H9 (cell line): ENCODE results near the gene ITGB3. TPM values are rescaled to one million over a fixed set of nuclear protein-coding genes. Genes with fewer than 3 reads are reported as not detected.

Experiments
- DNase-seq: peaks from one replicate; pipeline ENCODE4 v3.0.0-alpha.2; 2017
- H2AFZ ChIP-seq: one replicate; pipeline ENCODE4 v1.6.1; 2013; ENCODE audit warnings: mild to moderate bottlenecking, low read length, control low read depth, moderate library complexity
- H2AK5ac ChIP-seq: 2 replicates; pipeline ENCODE4 v1.6.1; 2013; ENCODE audit warnings: low read length, control low read depth, mixed read lengths; ENCODE audit not compliant: insufficient read length
- H2BK120ac ChIP-seq: one replicate; pipeline ENCODE4 v1.6.1; 2013; ENCODE audit warnings: low read depth, mild to moderate bottlenecking, low read length, control low read depth, inconsistent platforms; ENCODE audit not compliant: poor library complexity, severe bottlenecking
- H2BK12ac ChIP-seq: 2 replicates; pipeline ENCODE4 v1.6.1; 2013; ENCODE audit warnings: low read length, control low read depth, mixed read lengths, low read depth; ENCODE audit not compliant: insufficient read length
- H2BK15ac ChIP-seq: 2 replicates; pipeline ENCODE4 v1.6.1; 2013; ENCODE audit warnings: low read depth, low read length, control low read depth
- H2BK20ac ChIP-seq: one replicate; pipeline ENCODE4 v1.6.1; 2013; ENCODE audit warnings: low read depth, mild to moderate bottlenecking, low read length, control low read depth, inconsistent platforms; ENCODE audit not compliant: poor library complexity, severe bottlenecking
- H2BK5ac ChIP-seq: 2 replicates; pipeline ENCODE4 v1.6.1; 2013; ENCODE audit warnings: low read length, control low read depth, mixed read lengths; ENCODE audit not compliant: insufficient read length
- H3K14ac ChIP-seq: 2 replicates; pipeline ENCODE4 v1.6.1; 2013; ENCODE audit warnings: low read length, control low read depth; ENCODE audit not compliant: insufficient read depth
- H3K18ac ChIP-seq: 2 replicates; pipeline ENCODE4 v1.6.1; 2013; ENCODE audit warnings: low read depth, mild to moderate bottlenecking, mixed read lengths, low read length, control low read depth; ENCODE audit not compliant: insufficient read length
- H3K23ac ChIP-seq: 2 replicates; pipeline ENCODE4 v1.6.1; 2013; ENCODE audit warnings: low read length, control low read depth, mixed read lengths, low read depth; ENCODE audit not compliant: insufficient read length
- H3K23me2 ChIP-seq: 2 replicates; pipeline ENCODE4 v1.6.1; 2013; ENCODE audit warnings: low read depth, mild to moderate bottlenecking, mixed read lengths, low read length, control low read depth; ENCODE audit not compliant: insufficient read length, poor library complexity, severe bottlenecking
- H3K27ac ChIP-seq: 2 replicates; pipeline ENCODE4 v1.5.1; 2013; ENCODE audit warnings: low read length, control low read depth, mixed read lengths, low read depth; ENCODE audit not compliant: insufficient read length
- H3K27me3 ChIP-seq: 2 replicates; pipeline ENCODE4 v1.6.1; 2013; ENCODE audit warnings: low read length, control low read depth, inconsistent platforms; ENCODE audit not compliant: insufficient read depth
- H3K4ac ChIP-seq: 2 replicates; pipeline ENCODE4 v1.6.1; 2013; ENCODE audit warnings: low read depth, mild to moderate bottlenecking, control low read depth, inconsistent platforms, low read length, moderate library complexity
- H3K4me1 ChIP-seq: 2 replicates; pipeline ENCODE4 v1.6.1; 2013; ENCODE audit warnings: low read length, control low read depth, inconsistent platforms; ENCODE audit not compliant: insufficient read depth
- H3K4me2 ChIP-seq: 2 replicates; pipeline ENCODE4 v1.6.1; 2013; ENCODE audit warnings: low read length, control low read depth, mixed read lengths; ENCODE audit not compliant: insufficient read length, insufficient read depth
- H3K56ac ChIP-seq: 2 replicates; pipeline ENCODE4 v1.6.1; 2013; ENCODE audit warnings: low read depth, mild to moderate bottlenecking, mixed read lengths, low read length, control low read depth; ENCODE audit not compliant: insufficient read length
- H3K79me1 ChIP-seq: 2 replicates; pipeline ENCODE4 v1.6.1; 2013; ENCODE audit warnings: low read depth, mild to moderate bottlenecking, moderate library complexity, low read length, control low read depth, inconsistent platforms; ENCODE audit not compliant: insufficient read depth, poor library complexity, severe bottlenecking
- H3K79me2 ChIP-seq: 2 replicates; pipeline ENCODE4 v1.6.1; 2013; ENCODE audit warnings: low read length, control low read depth, inconsistent platforms; ENCODE audit not compliant: insufficient read depth
- H3K9ac ChIP-seq: 2 replicates; pipeline ENCODE4 v1.6.1; 2013; ENCODE audit warnings: low read length, control low read depth, mixed read lengths; ENCODE audit not compliant: insufficient read length; ENCODE audit errors: extremely low read depth
- H3K9me3 ChIP-seq: one replicate; pipeline ENCODE4 v1.6.1; 2013; ENCODE audit warnings: low read depth, low read length, inconsistent platforms; ENCODE audit not compliant: control insufficient read depth
- H3T11ph ChIP-seq: one replicate; pipeline ENCODE4 v1.6.1; 2013; ENCODE audit warnings: mild to moderate bottlenecking, low read length, control low read depth, inconsistent platforms
- H4K20me1 ChIP-seq: one replicate; pipeline ENCODE4 v1.6.1; 2013; ENCODE audit not compliant: control insufficient read depth, insufficient read length, insufficient read depth
- H4K5ac ChIP-seq: 2 replicates; pipeline ENCODE4 v1.6.1; 2013; ENCODE audit warnings: low read depth, mild to moderate bottlenecking, mixed read lengths, low read length, control low read depth; ENCODE audit not compliant: insufficient read length
- H4K8ac ChIP-seq: replicated peaks from 2 replicates; pipeline ENCODE4 v1.6.1; 2013; ENCODE audit warnings: low read length, control low read depth, mixed read lengths, low read depth; ENCODE audit not compliant: insufficient read length
- H4K91ac ChIP-seq: 2 replicates; pipeline ENCODE4 v1.6.1; 2013; ENCODE audit warnings: low read depth, mild to moderate bottlenecking, moderate library complexity, mixed read lengths, low read length, control low read depth; ENCODE audit not compliant: insufficient read length
- H3K27ac Mint-ChIP-seq, 3 experiments: 2 replicates in 2 of 3; 3 replicates in 1 of 3; pipeline ENCODE4 v1.8.0; 2020 to 2021; ENCODE audit warnings: mixed read lengths in 3 of 3, mild to moderate bottlenecking in 1 of 3, moderate library complexity in 1 of 3
- H3K27me3 Mint-ChIP-seq: 2 replicates; pipeline ENCODE4 v1.8.0; 2021; ENCODE audit warnings: low read depth, mild to moderate bottlenecking, moderate library complexity, mixed read lengths
- H3K36me3 Mint-ChIP-seq, 3 experiments: 2 replicates in 2 of 3; 3 replicates in 1 of 3; pipeline ENCODE4 v1.8.0; 2020 to 2021; ENCODE audit warnings: low read depth in 3 of 3, mixed read lengths in 3 of 3; ENCODE audit not compliant: insufficient read depth in 1 of 3
- H3K4me1 Mint-ChIP-seq, 2 experiments: 2 replicates each; pipeline ENCODE4 v1.8.0; 2020; ENCODE audit warnings: mixed read lengths in 2 of 2
- H3K4me3 Mint-ChIP-seq, 2 experiments: 2 replicates in 1 of 2; 3 replicates in 1 of 2; pipeline ENCODE4 v1.8.0; 2020 to 2021; ENCODE audit warnings: mild to moderate bottlenecking in 2 of 2, mixed read lengths in 2 of 2, moderate library complexity in 1 of 2
- H3K9me3 Mint-ChIP-seq, 2 experiments: 2 replicates in 1 of 2; 3 replicates in 1 of 2; pipeline ENCODE4 v1.8.0; 2020; ENCODE audit warnings: mild to moderate bottlenecking in 2 of 2, mixed read lengths in 2 of 2, moderate library complexity in 1 of 2
- CTCF ChIP-seq: fragments of 200-600 bp; sonication (generic); conservative IDR thresholded peaks from 3 replicates; pipeline ENCODE4 v1.8.0; 2021; ENCODE audit warnings: antibody characterized with exemption, mild to moderate bottlenecking
- WGBS: extraction: QIAGEN DNeasy Blood & Tissue Kit; methylation state at CpG from one replicate; pipeline ENCODE4 v1.1.7; 2013; ENCODE audit warnings: missing lambda C conversion rate, low lambda C conversion rate, mixed read lengths; ENCODE audit not compliant: insufficient read length; ENCODE audit errors: extremely low coverage; 5-methylcytosine and 5-hydroxymethylcytosine counted together
- total RNA-seq: library from RNA; stranded (reverse); gene quantifications from 2 replicates; pipeline ENCODE4 v1.2.1, GENCODE V29; 2021

The ITGB3 gene
- total RNA-seq, 1 experiment from 2014 or later, result not detected

GRCh38 chr17:47338026-47338425, 84.4 kb downstream of the ITGB3 start:
- Mint-ChIP-seq H3K36me3 (peaks cover 0 to 9% (median 0%) of the 10 kb centered on the region in 3 experiments; a peak in 1 of 7 replicates), H3K27me3 (no peaks in the 10 kb centered on the region), H3K4me1 (no peaks in the 10 kb centered on the region; a peak in 1 of 4 replicates), H3K4me3 (no peak overlapping the region), H3K27ac (no peak overlapping the region), H3K9me3 (no peaks in the 10 kb centered on the region; a peak in 1 of 5 replicates)
- Histone ChIP-seq H3K23me2 (no peaks in the 10 kb centered on the region), H3K27ac (no peak overlapping the region), H3K79me2 (no peaks in the 10 kb centered on the region), H2BK5ac (no peak overlapping the region), H4K91ac (no peak overlapping the region), H2BK120ac (no peak overlapping the region), H3K23ac (no peak overlapping the region), H2BK20ac (no peak overlapping the region), H3K4me2 (no peak overlapping the region), H3K14ac (no peak overlapping the region), H2BK12ac (no peak overlapping the region), H2BK15ac (no peak overlapping the region), H4K20me1 (no peaks in the 10 kb centered on the region), H2AFZ (no peak overlapping the region), H3T11ph (no peak overlapping the region), H4K8ac (no peak overlapping the region), H3K18ac (no peak overlapping the region), H3K9me3 (no peaks in the 10 kb centered on the region), H3K4me1 (no peaks in the 10 kb centered on the region), H3K4ac (no peak overlapping the region), H3K9ac (no peak overlapping the region), H3K27me3 (no peaks in the 10 kb centered on the region), H3K56ac (no peak overlapping the region), H4K5ac (no peak overlapping the region), H3K79me1 (no peaks in the 10 kb centered on the region), H2AK5ac (no peak overlapping the region)
- WGBS, result no CpG with 5 or more reads among the region's 3 CpGs
- DNase-seq, result no peak
- TF ChIP-seq CTCF, result no peak
